Body of pancreas (tissue), 4 donors: Measurements from ENCODE around the gene QRICH1.

Experiments used
- CTCF ChIP-seq, 7 experiments: fragments of 450-650 bp in 4 of 7; fragments of 200-600 bp in 3 of 7; sonication (generic) in 3 of 7; IDR thresholded peaks; one replicate each; pipeline ENCODE4 v1.5.1; 2016 to 2019; ENCODE audit warnings: antibody characterized with exemption in 7 of 7
- POLR2A ChIP-seq, 3 donors: fragments of 450-650 bp; IDR thresholded peaks; one replicate each; pipeline ENCODE4 v1.6.1; 2016; ENCODE audit warnings: antibody characterized with exemption in 3 of 3, mild to moderate bottlenecking in 2 of 3

GRCh38 chr3:49016414-49017228 lies 77.2 kb downstream of the QRICH1 start:
- TF ChIP-seq CTCF (IDR thresholded peaks at IDR 0.05) (no peak), POLR2A (IDR thresholded peaks at IDR 0.05) (no peak)
